AG09309 (cell line): ENCODE measurements around the gene C2CD3.

ENCODE experiments used
- DNase-seq: peaks from one replicate; pipeline ENCODE4 v3.0.0-alpha.2; 2010; ENCODE audit warnings: low read depth
- H3K4me3 ChIP-seq: 2 replicates; pipeline ENCODE4 v1.5.1; 2011; ENCODE audit warnings: mild to moderate bottlenecking, low read depth, low read length, moderate library complexity; ENCODE audit not compliant: control insufficient read depth
- CTCF ChIP-seq: IDR thresholded peaks from 2 replicates; pipeline ENCODE4 v1.5.1; 2011; ENCODE audit warnings: mild to moderate bottlenecking, low read depth, low read length, inconsistent platforms; ENCODE audit not compliant: insufficient read depth, control insufficient read depth; ENCODE audit errors: missing control alignments

C2CD3 gene

DNA sequence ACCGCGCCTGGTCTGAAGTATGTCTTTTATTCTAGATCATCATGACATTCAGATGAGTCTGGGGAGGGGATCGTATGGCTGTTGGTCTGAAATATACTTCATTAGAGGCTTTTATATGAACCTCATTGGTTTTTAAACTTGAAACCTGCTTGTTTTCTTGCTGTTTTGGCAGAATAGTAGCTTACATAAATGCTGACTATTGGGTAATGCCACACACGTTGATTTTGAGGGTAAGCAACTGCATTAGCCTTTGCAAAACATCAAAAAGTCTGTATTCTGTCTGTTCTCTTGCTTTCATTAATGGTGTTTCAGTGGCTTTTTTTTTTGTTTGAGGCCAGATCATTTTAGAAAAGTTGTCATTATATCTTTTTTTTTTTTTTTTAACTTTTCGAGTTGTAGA, 14.5 kb upstream of the C2CD3 start:
- no peak for TF ChIP-seq CTCF
- no peak for DNase-seq

DNA sequence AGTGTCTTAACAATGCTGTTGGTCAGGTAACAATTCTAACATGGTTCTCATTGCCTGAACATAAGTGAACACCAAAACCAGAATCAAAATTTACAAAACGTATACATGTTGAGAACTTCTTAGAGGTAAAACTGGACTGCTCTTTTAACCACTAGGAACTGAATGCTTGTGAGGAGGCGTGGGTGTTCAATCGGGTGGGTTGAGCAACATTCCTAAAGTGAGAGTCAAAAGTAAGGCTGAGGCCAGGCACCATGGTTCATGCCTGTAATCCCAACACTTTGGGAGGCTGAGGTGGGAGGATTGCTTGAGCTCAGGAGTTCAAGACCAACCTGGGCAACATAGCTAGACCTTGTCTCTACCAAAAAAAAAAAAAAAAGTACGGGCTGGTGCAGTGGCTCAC, 11.8 kb upstream of the C2CD3 start:
- TF ChIP-seq CTCF = no peak
- DNase-seq = no peak
- no peak overlapping the region for H3K4me3 ChIP-seq

More for the DNA sequence above, 14.5 kb upstream of the C2CD3 start:
- H3K4me3 ChIP-seq = no peak overlapping the region

DNA sequence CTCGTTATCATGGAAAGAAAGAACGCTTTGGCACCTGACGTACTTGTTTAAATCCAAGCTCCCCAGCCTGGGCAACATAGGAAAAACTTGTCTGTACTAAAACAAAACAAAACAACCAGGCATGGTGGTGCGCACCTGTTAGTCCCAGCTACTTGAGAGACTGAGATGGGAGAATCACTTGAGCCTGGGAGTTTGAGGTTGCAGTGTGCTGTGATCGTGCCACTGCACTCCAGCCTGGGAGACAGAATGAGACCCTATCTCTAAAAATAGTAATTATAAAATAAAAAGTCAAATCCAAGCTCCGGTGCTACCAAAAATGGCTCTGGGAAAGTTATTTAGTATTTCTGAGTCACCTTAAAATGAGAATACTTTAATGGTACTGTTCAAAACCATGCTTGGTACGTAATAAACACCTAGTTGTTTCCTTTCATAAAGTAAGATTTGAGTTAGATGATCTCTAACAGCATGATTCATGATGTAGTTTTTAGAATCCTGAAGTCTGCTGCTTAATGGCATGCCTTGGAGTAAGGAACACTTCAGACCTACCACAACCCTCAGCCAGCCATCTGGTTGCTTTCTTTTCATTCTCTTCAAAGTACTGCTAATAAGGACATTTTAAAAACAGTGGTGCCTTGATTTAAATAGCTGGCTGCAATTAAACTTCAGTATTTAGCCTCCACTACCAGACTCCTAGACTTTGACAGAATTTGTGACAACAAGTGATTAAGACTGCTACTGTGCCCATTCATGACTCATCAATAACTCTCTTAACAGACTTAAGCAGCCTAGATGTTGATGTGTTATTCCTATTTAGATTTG, 8.6 kb upstream of the C2CD3 start:
- no peak for DNase-seq
- no peak for TF ChIP-seq CTCF
- no peak overlapping the region for H3K4me3 ChIP-seq

DNA sequence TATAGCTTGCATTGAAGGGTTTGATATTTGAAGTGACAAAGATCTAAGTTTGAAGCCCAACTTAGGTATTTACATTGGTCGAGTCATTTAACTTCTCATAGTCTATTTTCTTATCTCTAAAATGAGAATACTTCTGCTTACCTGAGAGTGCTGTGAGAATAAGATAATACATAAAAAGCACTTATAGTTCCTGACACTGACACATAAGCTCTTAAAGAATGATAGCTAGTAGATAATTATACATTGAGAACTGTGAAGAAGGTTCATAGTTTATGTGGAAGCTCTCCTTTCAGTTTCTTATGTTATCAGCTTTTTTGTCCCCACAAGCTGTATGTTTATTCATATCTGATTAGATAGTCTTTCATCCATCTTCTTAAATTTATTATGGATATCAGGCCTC, 5.1 kb upstream of the C2CD3 start:
- TF ChIP-seq CTCF = no peak
- H3K4me3 ChIP-seq = no peak overlapping the region
- no peak for DNase-seq

DNA sequence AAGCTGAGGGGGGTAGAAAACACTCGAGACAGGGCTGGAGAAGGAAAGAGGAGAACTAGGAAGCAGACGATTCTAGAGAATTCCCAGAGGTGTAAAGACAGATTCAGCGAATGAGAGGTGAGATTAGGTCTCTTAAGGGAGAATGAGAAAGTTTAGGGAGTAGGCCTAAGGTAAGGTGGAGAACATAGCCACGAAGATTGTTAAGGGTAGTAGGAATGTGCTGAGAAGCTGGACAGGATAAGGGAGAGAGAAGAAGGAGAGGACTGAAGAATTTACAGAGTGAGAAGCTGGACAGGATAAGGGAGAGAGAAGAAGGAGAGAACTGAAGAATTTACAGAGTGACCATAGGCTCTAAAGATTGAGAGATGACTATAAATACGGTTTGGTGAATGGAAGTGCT, 1.2 kb upstream of the C2CD3 start:
- H3K4me3 ChIP-seq = peak overlapping the region; percentile 90
- no peak for DNase-seq
- TF ChIP-seq CTCF = no peak

DNA sequence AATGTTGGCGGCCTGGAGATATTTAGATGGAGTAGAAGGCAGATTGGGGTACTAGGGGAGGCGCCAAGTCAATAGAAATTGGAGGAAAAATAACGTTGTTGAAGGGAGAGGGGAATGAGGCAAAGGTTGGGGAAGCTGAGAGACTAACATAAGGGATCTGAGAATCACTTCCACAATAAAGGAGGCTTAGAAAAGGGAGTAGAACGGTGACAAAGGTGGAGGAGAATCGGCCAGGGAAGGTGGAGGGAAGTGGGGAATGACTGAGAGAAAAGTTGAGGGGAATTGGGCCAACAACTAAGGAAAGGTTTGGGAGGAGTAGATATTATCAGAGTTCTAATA, 797 bp upstream of the C2CD3 start:
- H3K4me3 ChIP-seq = peak overlapping the region; percentile 90
- no peak for TF ChIP-seq CTCF
- no peak for DNase-seq
